Body of pancreas (tissue), 4 donors: ENCODE results near the gene TTLL11. TPM values are rescaled to one million over a fixed set of nuclear protein-coding genes. Genes with fewer than 3 reads are reported as not detected.

Source experiments
- ATAC-seq: fragments of 150-250 bp; one replicate; pipeline ENCODE4 v1.9.1; 2016
- DNase-seq, 4 donors: peaks; one replicate each; pipeline ENCODE4 v3.0.0-alpha.2; 2019
- H3K27ac ChIP-seq, 4 donors: fragments of 200-600 bp; sonication (generic); 1 replicate in 3 of 4; 2 replicates in 1 of 4; pipeline versions ENCODE4 v1.5.1 to v1.6.1; 2016 to 2019; ENCODE audit warnings: mild to moderate bottlenecking in 1 of 4, mixed read lengths in 1 of 4, moderate library complexity in 1 of 4
- H3K27me3 ChIP-seq, 2 donors: fragments of 200-600 bp; sonication (generic); one replicate each; pipeline ENCODE4 v1.6.0; 2016; ENCODE audit warnings: mild to moderate bottlenecking in 1 of 2
- H3K36me3 ChIP-seq, 2 donors: fragments of 200-600 bp; sonication (generic); replicated peaks in 1 of 2; 2 replicates each; pipeline ENCODE4 v1.5.1; 2016; ENCODE audit warnings: low read depth in 2 of 2; ENCODE audit not compliant: insufficient read depth in 1 of 2
- H3K4me1 ChIP-seq: fragments of 200-600 bp; sonication (generic); one replicate; pipeline ENCODE4 v1.6.0; 2016
- H3K4me3 ChIP-seq, 2 donors: fragments of 200-600 bp; sonication (generic); 1 replicate in 1 of 2; 2 replicates in 1 of 2; pipeline ENCODE4 v1.5.1; 2016 to 2019
- H3K9me3 ChIP-seq, 3 donors: fragments of 200-600 bp; sonication (generic); 1 replicate in 2 of 3; 2 replicates in 1 of 3; pipeline ENCODE4 v1.5.1; 2016
- CTCF ChIP-seq, 7 experiments: fragments of 450-650 bp in 4 of 7; fragments of 200-600 bp in 3 of 7; sonication (generic) in 3 of 7; IDR thresholded peaks; one replicate each; pipeline ENCODE4 v1.5.1; 2016 to 2019; ENCODE audit warnings: antibody characterized with exemption in 7 of 7
- POLR2A ChIP-seq, 3 donors: fragments of 450-650 bp; IDR thresholded peaks; one replicate each; pipeline ENCODE4 v1.6.1; 2016; ENCODE audit warnings: antibody characterized with exemption in 3 of 3, mild to moderate bottlenecking in 2 of 3
- WGBS, 2 donors: methylation state at CpG; one replicate each; pipeline ENCODE4 v1.1.5; 2017; 5-methylcytosine and 5-hydroxymethylcytosine counted together
- intact Hi-C: fragments of 100-400 bp; cut with DNase I; formaldehyde crosslinking; loops from one replicate; pipeline ENCODE4 v1.15.1; 2023
- total RNA-seq, 2 donors: library from RNA; depleted of rRNA; stranded (reverse); fragments of >200 nt; gene quantifications; one replicate each; pipeline ENCODE4 v1.1.0, GENCODE V29; 2016

TTLL11 gene
- total RNA-seq, 2 donors from 2014 or later: 14.5 to 16.8 TPM

- TF ChIP-seq CTCF (IDR thresholded peaks at IDR 0.05) (no peak), POLR2A (IDR thresholded peaks at IDR 0.05) (no peak)
- H3K9me3 ChIP-seq: no peaks in the 10 kb centered on the region
- ATAC-seq: no peak
- 97 to 98% methylated on average over 2 of the region's 2 CpGs for WGBS, 2 donors
- H3K36me3 ChIP-seq: no peaks in the 10 kb centered on the region
- no peak overlapping the region for H3K4me3 ChIP-seq
- H3K27ac ChIP-seq: no peak overlapping the region
- no peaks in the 10 kb centered on the region for H3K27me3 ChIP-seq
- intact Hi-C loops: no loop called here
- H3K4me1 ChIP-seq: no peaks in the 10 kb centered on the region
- no peak for DNase-seq
Observed at GRCh38 chr9:121863955-121864354, 229.2 kb downstream of the TTLL11 start.

DNA sequence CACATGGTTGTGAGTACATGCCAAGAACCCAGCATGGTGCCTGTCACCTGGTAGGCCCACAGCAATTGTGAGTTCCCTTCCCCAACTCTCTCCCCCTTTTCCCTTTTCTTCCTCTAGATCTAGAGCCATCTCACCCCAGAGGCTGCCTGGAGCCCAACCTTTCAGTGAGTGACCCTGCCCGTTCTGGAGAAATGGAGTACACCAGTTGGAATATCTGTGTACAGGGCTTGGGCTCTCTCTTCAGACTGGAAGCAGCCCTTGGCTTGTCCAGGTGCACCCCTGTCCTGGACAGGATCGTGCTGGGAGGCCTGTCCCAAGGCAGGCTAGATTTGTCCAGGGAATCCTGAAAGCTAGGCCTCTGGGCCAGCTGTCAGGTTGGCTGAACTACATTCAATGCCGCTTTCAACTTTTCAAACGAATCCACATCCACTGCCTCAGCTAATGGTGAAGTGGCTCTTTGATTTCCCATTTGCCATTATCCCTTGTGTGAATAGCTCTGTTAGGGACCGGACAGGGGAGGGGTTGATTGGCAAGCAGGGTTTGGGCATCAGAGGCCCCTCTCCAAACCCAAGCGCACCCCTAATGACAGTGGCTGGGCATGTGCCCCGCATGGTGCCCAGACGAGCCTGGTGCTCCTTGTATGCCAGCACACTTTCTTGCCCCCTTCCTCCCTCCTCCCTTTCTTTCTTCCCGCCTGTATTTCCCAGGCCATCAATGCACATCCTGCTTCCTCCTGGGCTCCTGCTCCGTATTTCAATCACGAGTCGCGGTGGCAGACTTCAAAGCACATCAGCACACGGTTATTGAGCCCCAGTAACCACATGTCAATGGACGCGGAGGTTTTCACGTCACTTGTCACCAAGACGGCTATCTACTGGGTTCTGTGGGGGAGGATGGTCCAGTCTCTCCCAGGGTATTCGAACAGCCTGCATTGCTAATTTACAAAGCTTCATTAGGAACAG is 230.5 kb downstream of the TTLL11 start:
- no peak overlapping the region for H3K4me3 ChIP-seq
- no peaks in the 10 kb centered on the region for H3K27me3 ChIP-seq
- no peaks in the 10 kb centered on the region for H3K4me1 ChIP-seq
- no peak overlapping the region for H3K27ac ChIP-seq
- DNase-seq: no peak
- ATAC-seq: no peak
- WGBS, 2 donors: 89 to 90% methylated on average over 18 to 19 of the region's 19 CpGs
- TF ChIP-seq POLR2A (IDR thresholded peaks at IDR 0.05): no peak
- no peak for TF ChIP-seq CTCF (IDR thresholded peaks at IDR 0.05)
- H3K36me3 ChIP-seq: no peaks in the 10 kb centered on the region
- H3K9me3 ChIP-seq: no peaks in the 10 kb centered on the region
- intact Hi-C loops: no loop called here

- no peaks in the 10 kb centered on the region for H3K36me3 ChIP-seq
- ATAC-seq (peak; percentile 45), DNase-seq (peak in 1 of 4 donors; percentile 21)
- intact Hi-C loops: no loop called here
- H3K9me3 ChIP-seq: no peaks in the 10 kb centered on the region
- H3K27me3 ChIP-seq: no peaks in the 10 kb centered on the region
- no peak overlapping the region for H3K27ac ChIP-seq
- WGBS, 2 donors: 72% methylated on average over 4 of the region's 4 CpGs; no CpG with 5 or more reads in 1 of the 2 donors
- no peaks in the 10 kb centered on the region for H3K4me1 ChIP-seq
- TF ChIP-seq CTCF (IDR thresholded peaks at IDR 0.05): peak in 4 of 7 experiments; percentile 24 to 37 (median 34)
- TF ChIP-seq POLR2A (IDR thresholded peaks at IDR 0.05): no peak
- no peak overlapping the region for H3K4me3 ChIP-seq
Observed at GRCh38 chr9:121861501-121862180, 231.5 kb downstream of the TTLL11 start.

DNA sequence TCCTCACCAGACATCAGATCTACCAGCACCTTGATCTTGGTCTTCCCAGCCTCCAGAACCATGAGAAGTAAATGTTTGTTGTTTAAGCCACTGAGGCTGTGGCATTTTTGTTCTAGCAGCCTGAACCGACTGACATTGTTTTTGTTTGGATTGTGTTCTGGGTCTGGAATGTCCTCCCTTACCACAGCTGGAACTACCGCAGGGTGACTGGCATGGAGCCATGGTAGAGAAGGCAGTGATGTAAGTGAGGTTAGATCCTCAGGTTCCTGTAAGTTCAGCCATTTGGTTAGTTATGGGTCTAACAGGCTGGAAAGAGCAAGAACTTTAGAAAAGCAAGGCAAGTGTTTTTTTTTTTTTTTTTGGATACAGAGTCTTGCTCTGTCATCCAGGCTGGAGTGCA is 232.4 kb downstream of the TTLL11 start:
- H3K4me3 ChIP-seq: no peak overlapping the region
- intact Hi-C loops: no loop called here
- no peaks in the 10 kb centered on the region for H3K27me3 ChIP-seq
- no peaks in the 10 kb centered on the region for H3K4me1 ChIP-seq
- H3K36me3 ChIP-seq: no peaks in the 10 kb centered on the region
- ATAC-seq: no peak
- 45 to 84% methylated on average over 2 of the region's 2 CpGs for WGBS, 2 donors
- no peak overlapping the region for H3K27ac ChIP-seq
- TF ChIP-seq POLR2A (IDR thresholded peaks at IDR 0.05) (no peak), CTCF (IDR thresholded peaks at IDR 0.05) (no peak)
- DNase-seq: peak in 2 of 4 donors; percentile 43
- no peaks in the 10 kb centered on the region for H3K9me3 ChIP-seq
